Measurements from ENCODE around the gene HIP1R. TPM values are rescaled to one million over a fixed set of nuclear protein-coding genes. Genes with fewer than 3 reads are reported as not detected.
A peak's percentile ranks its signal among the peaks of the same experiment; 100 is the strongest.

The HIP1R gene
- total RNA-seq, 1 donor from 2014 or later = 117 TPM

GRCh38 chr12:122880668-122881067, 45.4 kb downstream of the HIP1R start:
- Mint-ChIP-seq H3K27me3 (ENCODE audit: unreplicated experiment) (peaks cover 8% of the 10 kb centered on the region), H3K36me3 (ENCODE audit: low read depth, unreplicated experiment) (peaks cover 9% of the 10 kb centered on the region), H3K9me3 (ENCODE audit: unreplicated experiment) (no peaks in the 10 kb centered on the region), H3K4me3 (ENCODE audit: unreplicated experiment) (no peak overlapping the region), H3K4me1 (ENCODE audit: unreplicated experiment) (peaks cover 9% of the 10 kb centered on the region), H3K27ac (ENCODE audit: unreplicated experiment) (no peak overlapping the region)
- DNase-seq (ENCODE audit: low spot score) = peak; percentile 49
- TF ChIP-seq CTCF (IDR thresholded peaks at IDR 0.05; ENCODE audit: unreplicated experiment) = no peak

- no peak overlapping the region for H3K27ac Mint-ChIP-seq (ENCODE audit: unreplicated experiment)
- no peak overlapping the region for H3K4me3 Mint-ChIP-seq (ENCODE audit: unreplicated experiment)
- H3K4me1 Mint-ChIP-seq (ENCODE audit: unreplicated experiment) = peaks cover 16% of the 10 kb centered on the region
- H3K36me3 Mint-ChIP-seq (ENCODE audit: low read depth, unreplicated experiment) = peaks cover 8% of the 10 kb centered on the region
- H3K9me3 Mint-ChIP-seq (ENCODE audit: unreplicated experiment) = no peaks in the 10 kb centered on the region
- TF ChIP-seq CTCF (IDR thresholded peaks at IDR 0.05; ENCODE audit: unreplicated experiment) = no peak
- DNase-seq (ENCODE audit: low spot score) = no peak
- peaks cover 5% of the 10 kb centered on the region for H3K27me3 Mint-ChIP-seq (ENCODE audit: unreplicated experiment)
These were observed 47.8 kb downstream of the HIP1R start for GRCh38 chr12:122882908-122883558.

GRCh38 chr12:122884091-122884826, 49.0 kb downstream of the HIP1R start:
- Mint-ChIP-seq H3K9me3 (ENCODE audit: unreplicated experiment) (no peaks in the 10 kb centered on the region), H3K27me3 (ENCODE audit: unreplicated experiment) (peaks cover 12% of the 10 kb centered on the region), H3K4me1 (ENCODE audit: unreplicated experiment) (peaks cover 22% of the 10 kb centered on the region), H3K27ac (ENCODE audit: unreplicated experiment) (no peak overlapping the region), H3K36me3 (ENCODE audit: low read depth, unreplicated experiment) (peaks cover 8% of the 10 kb centered on the region), H3K4me3 (ENCODE audit: unreplicated experiment) (no peak overlapping the region)
- TF ChIP-seq CTCF (IDR thresholded peaks at IDR 0.05; ENCODE audit: unreplicated experiment) = no peak
- DNase-seq (ENCODE audit: low spot score) = no peak

GRCh38 chr12:122884860-122885259, 49.6 kb downstream of the HIP1R start:
- peaks cover 16% of the 10 kb centered on the region for H3K27me3 Mint-ChIP-seq (ENCODE audit: unreplicated experiment)
- no peaks in the 10 kb centered on the region for H3K9me3 Mint-ChIP-seq (ENCODE audit: unreplicated experiment)
- no peak overlapping the region for H3K4me3 Mint-ChIP-seq (ENCODE audit: unreplicated experiment)
- DNase-seq (ENCODE audit: low spot score) = no peak
- H3K36me3 Mint-ChIP-seq (ENCODE audit: low read depth, unreplicated experiment) = peaks cover 8% of the 10 kb centered on the region
- peaks cover 25% of the 10 kb centered on the region for H3K4me1 Mint-ChIP-seq (ENCODE audit: unreplicated experiment)
- H3K27ac Mint-ChIP-seq (ENCODE audit: unreplicated experiment) = no peak overlapping the region
- no peak for TF ChIP-seq CTCF (IDR thresholded peaks at IDR 0.05; ENCODE audit: unreplicated experiment)

- Mint-ChIP-seq H3K36me3 (ENCODE audit: low read depth, unreplicated experiment) (peaks cover 4% of the 10 kb centered on the region), H3K27me3 (ENCODE audit: unreplicated experiment) (peaks cover 16% of the 10 kb centered on the region), H3K9me3 (ENCODE audit: unreplicated experiment) (no peaks in the 10 kb centered on the region), H3K27ac (ENCODE audit: unreplicated experiment) (no peak overlapping the region), H3K4me3 (ENCODE audit: unreplicated experiment) (no peak overlapping the region), H3K4me1 (ENCODE audit: unreplicated experiment) (peaks cover 25% of the 10 kb centered on the region)
- no peak for TF ChIP-seq CTCF (IDR thresholded peaks at IDR 0.05; ENCODE audit: unreplicated experiment)
- no peak for DNase-seq (ENCODE audit: low spot score)
These were observed 50.9 kb downstream of the HIP1R start for GRCh38 chr12:122886161-122886560.
